GM18951 (cell line): ENCODE measurements around the gene MFRP.

Experiments used
- POLR2A ChIP-seq: IDR thresholded peaks from 4 replicates; pipeline ENCODE4 v1.6.1; 2011; ENCODE audit warnings: mild to moderate bottlenecking; ENCODE audit not compliant: insufficient read length, insufficient read depth; ENCODE audit errors: extremely low read depth
- in situ Hi-C: fragments of 300-500 bp; cut with MboI; formaldehyde crosslinking; loops from one replicate; pipeline ENCODE4 v1.12.0; 2022; ENCODE audit warnings: low sequenced_read_pairs, mixed read lengths, inconsistent platforms; ENCODE audit not compliant: unreplicated experiment

The MFRP gene

DNA sequence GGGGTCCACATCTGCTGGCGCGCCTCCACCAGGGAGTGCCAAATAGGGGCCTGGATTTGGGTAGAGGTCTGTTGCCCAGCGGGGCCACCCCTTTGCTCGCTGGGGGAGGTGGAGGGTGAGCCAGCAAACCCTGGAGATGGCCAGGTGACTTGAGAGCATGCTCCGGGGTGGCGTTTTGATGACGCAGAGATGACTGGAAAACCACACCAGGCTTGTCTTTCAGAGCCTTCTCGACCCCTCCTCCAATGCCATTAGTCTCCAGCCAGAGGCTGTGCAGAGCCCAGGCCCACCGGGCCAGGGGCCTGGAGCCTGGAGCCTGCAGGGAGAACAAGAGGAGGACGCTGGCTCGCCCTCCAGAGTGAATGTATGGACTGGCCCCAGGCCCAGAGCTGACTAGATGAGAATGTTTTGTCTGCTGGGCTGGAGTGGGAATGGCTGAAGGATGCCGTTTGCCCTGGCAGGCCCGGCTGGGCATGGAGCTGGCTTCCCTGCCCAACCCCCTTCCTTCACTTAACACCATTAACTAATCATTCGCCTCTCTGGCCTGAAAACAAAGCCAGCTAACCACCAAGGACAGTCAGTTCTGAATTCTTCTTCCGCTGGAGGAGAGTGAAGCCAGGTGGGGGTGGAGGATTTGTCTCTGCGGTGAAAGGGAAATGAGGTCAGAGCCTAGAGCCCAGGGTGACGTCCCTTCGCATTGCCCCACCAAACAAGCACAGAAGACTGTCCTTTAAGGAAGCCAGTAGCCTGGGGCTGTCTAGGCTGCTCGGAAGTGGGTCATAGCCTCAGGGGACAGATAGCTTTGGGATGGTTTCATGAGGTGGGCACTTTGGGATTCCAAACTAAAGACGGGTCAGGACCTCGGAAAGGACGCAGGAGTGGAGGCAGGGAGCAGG lies 28.0 kb downstream of the MFRP start:
- peak; percentile 15 for TF ChIP-seq POLR2A
- in situ Hi-C loops: no loop called here

DNA sequence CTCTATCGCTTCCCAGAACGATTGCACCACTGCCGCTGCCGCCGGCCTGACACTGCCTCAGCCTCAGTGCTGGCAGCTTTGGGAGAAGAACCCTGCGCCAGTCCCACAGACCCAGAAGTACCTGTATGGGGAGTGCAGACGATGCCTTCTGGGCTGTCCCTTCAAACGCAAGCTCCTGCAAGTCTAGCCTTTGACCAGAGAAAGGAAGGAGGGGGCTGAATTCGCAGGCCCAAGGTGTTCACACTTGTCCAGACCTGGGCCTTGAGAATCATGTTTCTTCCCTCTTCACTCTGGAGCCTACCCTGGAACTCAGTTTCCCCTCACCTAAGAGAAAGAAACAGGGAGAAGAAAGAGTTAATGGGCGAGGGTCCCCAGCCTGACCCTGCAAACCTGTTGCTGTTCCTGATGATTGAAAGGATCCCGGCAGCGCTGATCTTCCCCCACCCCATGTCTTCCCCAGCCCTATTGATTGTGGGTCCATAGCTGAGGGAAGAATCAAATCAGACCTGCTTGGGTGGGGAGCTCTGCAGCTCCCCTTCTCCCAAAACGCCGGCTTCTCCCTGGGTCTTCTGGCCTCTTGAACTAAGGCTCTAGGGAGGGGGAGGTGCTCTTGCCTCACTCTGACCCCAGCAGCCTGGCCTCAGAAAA lies 28.8 kb downstream of the MFRP start:
- in situ Hi-C loops: no loop called here
- TF ChIP-seq POLR2A: no peak

DNA sequence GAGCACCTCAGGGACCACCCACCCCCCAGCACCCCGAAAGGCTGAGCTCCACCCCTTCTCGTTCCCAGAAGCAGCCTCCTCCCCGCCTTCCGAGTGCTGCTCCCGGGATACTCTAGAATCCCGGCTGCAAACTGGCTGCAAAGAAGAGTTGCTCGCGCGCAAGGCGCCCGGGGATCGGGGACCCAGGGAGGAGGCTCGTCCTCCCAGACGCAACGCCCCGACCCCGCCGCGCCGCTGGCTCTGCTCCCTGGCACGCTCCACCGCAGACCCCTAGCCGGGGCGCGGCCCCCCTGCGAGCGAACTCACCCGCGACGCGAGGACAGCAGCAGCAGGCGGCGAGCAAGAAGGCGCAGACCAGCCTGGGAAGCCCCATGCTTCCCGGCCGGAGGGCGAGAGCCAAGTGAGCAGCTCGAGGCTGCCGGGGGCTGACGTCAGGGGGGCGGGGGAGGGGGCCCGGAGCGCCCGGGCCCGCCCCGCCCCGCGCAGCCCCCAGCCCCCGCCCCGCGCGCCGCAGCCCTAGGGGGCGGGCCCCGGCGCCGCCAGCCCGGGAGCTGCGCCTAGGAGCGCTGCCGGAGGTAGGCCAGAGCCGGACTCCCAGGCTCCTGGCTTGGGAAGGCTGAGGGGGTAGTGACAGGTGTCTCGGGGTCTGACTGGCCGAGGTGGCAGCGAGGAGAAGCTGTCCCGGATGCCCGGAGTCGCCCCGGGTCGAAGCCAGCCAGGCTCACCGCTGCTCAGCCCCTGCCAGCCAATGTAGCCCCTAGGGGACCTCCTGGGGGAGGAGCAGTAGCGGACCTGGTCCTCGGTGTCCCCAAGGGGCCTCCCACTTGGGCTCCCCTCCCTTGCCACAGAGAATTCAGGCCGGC lies 29.5 kb downstream of the MFRP start, which contains the start of gene MCAM:
Gene MCAM, minus strand, starts transcription at position 402 of the 863 bp plus-strand sequence. Its CDS starts 29 bp downstream, at position 373.
- in situ Hi-C loops: no loop called here
- TF ChIP-seq POLR2A: peak; percentile 52

DNA sequence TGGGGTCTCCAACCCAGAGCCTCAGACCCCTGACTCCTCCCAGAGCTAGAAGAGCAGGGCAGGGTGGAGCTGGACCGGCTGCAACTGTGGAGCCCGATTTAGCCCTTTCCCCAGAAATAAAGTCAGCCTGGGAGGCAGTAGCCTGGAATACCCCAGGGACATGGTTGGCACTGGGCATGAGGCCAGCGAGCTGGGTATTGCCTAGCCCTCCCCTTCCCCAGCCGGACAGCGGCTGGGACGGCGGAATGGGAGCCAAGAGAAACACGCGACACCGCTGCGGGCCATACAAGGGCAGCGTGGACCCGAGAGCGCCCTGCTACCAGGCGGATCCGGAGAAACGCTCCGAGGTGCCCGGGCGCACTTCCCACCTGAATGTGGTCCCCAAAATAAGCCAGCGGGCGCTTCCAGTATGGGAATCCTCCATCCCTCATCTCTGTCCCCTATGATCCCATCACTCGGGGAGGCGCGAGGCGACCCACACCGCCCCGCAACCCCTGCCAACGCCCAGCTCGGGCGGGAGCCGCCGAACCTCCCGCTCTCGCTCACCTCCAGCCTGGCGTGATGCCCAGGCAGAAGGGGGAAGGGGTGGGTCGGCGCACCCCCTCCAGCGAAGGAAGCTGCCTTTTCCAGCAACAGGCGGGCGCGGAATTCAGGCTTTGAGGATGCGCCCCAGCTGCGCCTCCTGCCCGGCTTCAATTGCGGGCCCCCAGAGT lies 30.3 kb downstream of the MFRP start:
- in situ Hi-C loops: no loop called here
- no peak for TF ChIP-seq POLR2A

DNA sequence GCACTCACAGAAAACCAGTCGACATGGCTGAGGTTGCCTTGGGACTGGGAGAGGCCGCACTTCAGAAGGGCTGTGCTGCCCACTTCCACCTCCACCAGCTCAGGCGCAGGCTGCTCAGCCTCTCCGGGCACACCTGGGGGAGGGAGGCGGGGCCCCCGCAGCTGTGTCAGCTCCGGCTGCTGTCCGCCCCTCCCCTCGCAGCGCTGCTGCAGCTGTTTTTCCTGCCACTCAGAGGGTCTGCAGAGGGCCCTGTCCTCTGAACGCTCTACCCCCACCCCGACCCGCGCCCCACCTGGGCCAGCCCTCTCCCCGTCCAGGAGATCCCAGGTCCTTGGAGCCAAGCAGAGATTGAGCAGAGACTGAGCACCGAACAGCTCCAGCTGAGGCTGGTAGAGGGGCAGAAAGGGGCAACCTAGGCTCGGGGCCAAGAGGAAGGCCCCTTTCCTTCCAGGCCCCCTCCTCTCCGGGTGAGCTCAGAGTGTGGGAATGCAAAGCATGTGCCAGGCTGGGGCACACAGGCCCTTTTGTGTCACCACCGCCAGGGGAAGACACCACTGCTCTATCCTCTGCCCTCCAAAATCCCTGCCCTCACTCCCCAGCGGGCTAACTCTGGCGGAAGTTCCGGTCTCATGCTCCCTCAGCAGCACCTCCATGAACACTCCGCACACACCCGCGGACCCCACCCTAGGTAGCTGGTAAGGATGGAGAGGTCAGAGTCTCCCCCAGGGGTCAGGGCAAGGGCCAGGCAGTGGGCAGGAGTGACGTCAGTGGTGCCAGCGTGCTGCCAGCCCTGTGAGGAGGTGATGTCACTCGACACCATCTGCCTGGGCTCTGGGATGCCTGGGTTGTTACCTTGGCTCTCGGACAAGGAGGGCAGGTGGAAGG lies 31.1 kb downstream of the MFRP start:
- TF ChIP-seq POLR2A: no peak
- in situ Hi-C loops: no loop called here

DNA sequence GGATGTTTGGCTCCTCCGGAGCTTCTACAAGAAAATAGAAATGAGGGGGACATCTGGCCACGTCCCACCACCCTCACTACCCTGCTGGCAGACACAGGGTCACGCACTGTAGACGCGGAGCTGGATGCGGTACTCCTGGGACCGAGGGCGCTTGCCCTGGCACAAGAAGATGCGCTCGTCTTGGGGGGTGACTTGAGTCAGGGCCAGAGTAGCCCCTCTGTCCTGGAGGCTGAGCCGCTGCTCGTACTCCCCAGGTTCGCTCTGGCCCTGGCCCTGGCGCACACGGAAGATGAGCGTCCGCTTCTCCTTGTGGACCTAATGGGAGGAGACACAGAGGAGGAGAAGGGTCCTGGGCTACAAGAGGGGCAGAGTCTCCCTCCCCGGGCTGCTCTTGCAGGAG lies 31.8 kb downstream of the MFRP start:
- in situ Hi-C loops: no loop called here
- no peak for TF ChIP-seq POLR2A

DNA sequence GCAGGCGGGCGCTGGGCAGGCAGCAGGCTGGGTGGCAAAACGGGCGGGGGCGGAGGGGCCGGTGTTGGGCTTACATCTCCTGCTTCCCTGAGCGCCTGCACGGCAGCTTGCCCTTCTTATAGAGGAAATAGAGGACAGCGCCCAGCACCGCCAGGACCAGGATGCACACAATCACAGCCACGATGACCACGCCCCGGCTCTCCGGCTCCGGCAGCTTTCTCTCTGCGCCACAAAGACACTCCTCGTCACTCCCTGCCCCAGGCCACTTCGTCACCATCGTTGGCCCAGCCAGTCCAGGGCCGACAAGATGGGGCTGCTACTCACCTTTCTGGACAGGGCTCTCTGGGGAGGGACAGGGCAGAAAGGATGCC lies 35.8 kb downstream of the MFRP start:
- in situ Hi-C loops: no loop called here
- TF ChIP-seq POLR2A: no peak

DNA sequence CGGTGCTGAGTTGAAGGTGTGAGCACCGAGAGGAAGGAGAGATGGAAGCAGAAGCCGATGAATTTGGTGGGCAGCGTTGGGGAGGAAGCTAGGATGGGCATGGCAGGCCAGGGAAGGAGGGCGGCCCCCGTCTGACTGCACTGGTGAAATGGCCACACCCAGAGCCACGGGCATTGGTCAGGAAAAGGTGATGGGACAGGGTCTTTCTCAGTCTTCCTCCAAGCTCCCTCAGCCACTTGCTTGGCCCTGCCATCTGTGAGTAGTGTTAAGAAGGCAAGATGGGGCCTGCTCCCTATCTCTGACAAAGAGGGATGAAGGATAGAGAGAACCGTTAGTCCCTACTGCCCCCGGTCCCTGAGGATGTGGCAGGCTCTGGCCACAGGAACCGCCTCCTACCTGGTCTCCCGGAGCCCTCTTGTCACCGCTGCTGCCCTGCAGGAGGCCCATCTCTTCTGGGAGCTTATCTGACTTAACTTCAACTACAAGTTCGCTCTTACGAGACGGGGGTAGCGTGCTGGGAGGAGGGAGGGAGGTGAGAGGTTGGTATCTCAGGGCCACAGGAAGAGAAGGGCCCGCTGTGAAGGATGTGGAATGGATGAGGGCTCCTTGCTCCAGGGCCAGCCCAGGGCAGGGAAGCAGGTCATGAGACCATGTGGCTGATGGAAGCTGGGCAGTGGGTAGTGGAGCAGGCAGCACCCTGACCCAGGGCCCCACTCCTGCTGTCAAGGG lies 36.4 kb downstream of the MFRP start:
- in situ Hi-C loops: no loop called here

DNA sequence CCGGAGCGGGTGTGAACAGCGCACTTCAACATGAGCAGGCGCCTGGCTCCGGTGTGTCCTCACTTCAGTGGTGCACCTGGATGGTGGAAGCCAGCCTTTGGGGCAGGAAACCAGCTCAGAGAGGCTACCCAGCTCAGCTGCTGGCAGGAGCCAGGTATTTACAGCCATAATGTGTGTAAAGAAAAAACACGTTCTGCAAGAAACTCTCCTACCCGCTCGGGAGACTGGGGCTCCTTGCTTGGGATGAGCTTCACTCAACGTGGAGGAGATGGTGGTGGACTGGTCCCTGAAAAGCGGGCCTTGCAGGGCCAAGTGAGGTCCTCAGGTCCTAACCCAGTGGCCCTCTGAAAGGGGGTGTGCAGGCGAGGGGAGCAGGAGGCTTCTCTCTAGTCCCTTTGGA lies 37.1 kb downstream of the MFRP start:
- in situ Hi-C loops: no loop called here
- no peak for TF ChIP-seq POLR2A

More for the DNA sequence above, 36.4 kb downstream of the MFRP start:
- TF ChIP-seq POLR2A: no peak

DNA sequence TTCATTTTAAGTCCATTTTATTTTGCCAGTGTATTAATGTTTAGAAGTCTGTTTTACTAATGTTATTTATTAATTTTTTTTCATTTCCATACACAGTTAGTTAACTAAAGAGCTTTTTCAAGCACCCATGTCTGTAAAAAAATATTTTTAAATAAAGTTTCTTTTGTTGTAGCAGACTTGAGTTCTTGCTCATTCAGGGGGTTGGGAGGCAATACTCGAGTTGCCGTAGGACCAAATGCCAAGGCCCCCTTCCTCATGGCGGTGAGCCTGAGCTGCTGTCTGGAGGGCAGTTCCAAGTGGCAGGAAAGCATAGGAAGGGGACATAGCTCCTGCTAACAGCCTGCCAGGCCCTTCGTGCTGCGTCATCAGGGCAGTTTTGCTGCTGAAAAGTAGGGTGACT lies 38.5 kb downstream of the MFRP start:
- TF ChIP-seq POLR2A: no peak
- in situ Hi-C loops: no loop called here

DNA sequence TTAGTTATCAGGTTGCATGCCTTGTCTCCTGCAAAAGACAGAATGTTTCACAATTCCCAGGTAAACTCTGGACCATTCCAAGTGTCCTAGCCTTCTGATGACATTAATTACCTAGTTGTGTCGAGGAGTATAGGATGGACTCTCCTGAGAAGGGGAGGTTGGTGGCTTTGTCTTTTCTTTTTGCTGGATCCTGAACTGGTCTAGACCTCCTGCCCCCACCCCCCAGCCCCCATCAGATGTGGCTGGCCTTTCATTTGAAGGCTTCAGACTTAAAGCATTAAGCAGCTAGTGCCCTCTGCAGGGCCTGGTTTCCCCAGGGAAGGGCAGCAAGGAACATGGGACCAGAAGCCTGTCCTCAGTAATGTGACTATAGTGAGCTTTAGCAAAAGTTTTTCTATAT lies 39.3 kb downstream of the MFRP start:
- in situ Hi-C loops: no loop called here

DNA sequence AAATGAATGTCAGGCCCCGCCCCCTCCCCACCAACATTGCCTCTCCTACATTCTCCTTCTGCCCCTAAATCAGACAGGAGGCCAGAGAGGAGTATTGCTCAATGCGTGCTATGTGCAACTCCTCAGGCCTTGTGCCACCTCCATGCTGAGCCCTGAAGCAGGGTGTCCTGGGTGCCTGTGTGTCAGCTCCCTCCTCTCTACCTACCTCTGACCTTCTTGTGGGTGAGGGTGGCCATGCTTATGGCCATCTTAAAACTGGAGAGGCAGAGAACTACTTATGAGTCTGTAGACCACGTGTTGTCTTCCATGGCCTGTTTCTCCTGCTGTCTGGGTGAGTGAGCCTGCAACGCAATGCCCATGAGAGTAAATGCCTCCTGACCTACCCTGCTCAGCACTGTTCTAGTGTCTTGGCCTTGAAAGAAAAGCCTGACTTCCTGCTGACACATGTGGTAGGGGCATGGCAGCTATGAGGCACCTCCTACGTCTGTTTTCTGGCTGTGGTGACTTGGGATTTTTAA lies 40.1 kb downstream of the MFRP start:
- TF ChIP-seq POLR2A: no peak
- in situ Hi-C loops: no loop called here

More for the DNA sequence above, 39.3 kb downstream of the MFRP start:
- TF ChIP-seq POLR2A: no peak
